ENCODE measurements around the gene TAS2R46.

- TF ChIP-seq CTCF (IDR thresholded peaks at IDR 0.05; ENCODE audit: low read depth, low read length) = no peak
- TF ChIP-seq EZH2phosphoT487 (IDR thresholded peaks at IDR 0.05; ENCODE audit: low read depth) = no peak
These were observed 27.2 kb upstream of the TAS2R46 start for GRCh38 chr12:11089246-11089645.
